ENCODE measurements around the gene C22orf31. TPM values are rescaled to one million over a fixed set of nuclear protein-coding genes. Genes with fewer than 3 reads are reported as not detected.
A peak's percentile ranks its signal among the peaks of the same experiment; 100 is the strongest.

Gene C22orf31
- polyA plus RNA-seq, 2 of the 4 experiments (the other 2 are of a cell fraction): not detected

GRCh38 chr22:29031227-29032011, 30.2 kb downstream of the C22orf31 start:
- H3K27ac ChIP-seq: peak overlapping the region; percentile 97 to 100
- peak overlapping the region; percentile 41 for H3K4me3 ChIP-seq
- peaks cover 63% of the 10 kb centered on the region for H3K4me1 ChIP-seq
- FAIRE-seq: no peak
- 20% methylated on average over 18 of the region's 18 CpGs for WGBS (ENCODE audit: missing lambda C conversion rate)
- DNase-seq (ENCODE audit: low read depth in 1 of 2, low spot score in 1 of 2): peak; percentile 64 to 91
- H3K4me2 ChIP-seq: peak overlapping the region; percentile 96
- H3K9me3 ChIP-seq: no peaks in the 10 kb centered on the region
- TF ChIP-seq CBX2 (IDR thresholded peaks at IDR 0.05; ENCODE audit: borderline replicate concordance, low read depth) (no peak), TFCP2L1 (CRISPR knock-in tag; IDR thresholded peaks at IDR 0.05) (no peak), FOXS1 (CRISPR knock-in tag; IDR thresholded peaks at IDR 0.05) (no peak), CHD4 (IDR thresholded peaks at IDR 0.05; ENCODE audit: borderline replicate concordance) (no peak), ZC3H11A (IDR thresholded peaks at IDR 0.05) (no peak), MAX (IDR thresholded peaks at IDR 0.05) (peak; percentile 68), EHF (CRISPR knock-in tag; IDR thresholded peaks at IDR 0.05) (no peak), FOSL2 (IDR thresholded peaks at IDR 0.05) (peak; percentile 52; the same call in 1 of the 2 replicates), FOSL2 (CRISPR knock-in tag; IDR thresholded peaks at IDR 0.05) (peak; percentile 92), JUNB (IDR thresholded peaks at IDR 0.05) (peak; percentile 69), MAFK (IDR thresholded peaks at IDR 0.05; ENCODE audit: partially characterized antibody) (peak; percentile 78), KDM5A (IDR thresholded peaks at IDR 0.05) (no peak), PHF8 (IDR thresholded peaks at IDR 0.05; ENCODE audit: borderline replicate concordance, low read depth) (no peak), RCOR1 (IDR thresholded peaks at IDR 0.05; ENCODE audit: low read depth, low read length) (no peak), CBX8 (IDR thresholded peaks at IDR 0.05) (no peak), CTCF (IDR thresholded peaks at IDR 0.05) (no peak), PBX3 (IDR thresholded peaks at IDR 0.05) (no peak), BCL3 (IDR thresholded peaks at IDR 0.05) (0 out of 3 replicates have a peak, but pooled peaks have one; percentile 39), RAD21 (conservative IDR thresholded peaks at IDR 0.05 in 1 of 2, IDR thresholded peaks at IDR 0.05 in 1 of 2) (peak in 1 of 2 experiments; percentile 12; a peak in 1 of 5 replicates), NFE2L2 (conservative IDR thresholded peaks at IDR 0.05; ENCODE audit: low read length) (peak; percentile 45; the same call in 1 of the 2 replicates), MAZ (IDR thresholded peaks at IDR 0.05; ENCODE audit: borderline replicate concordance, low read depth, low read length) (no peak), POLR2A (IDR thresholded peaks at IDR 0.05; ENCODE audit: low read length) (no peak), ZNF302 (CRISPR knock-in tag; IDR thresholded peaks at IDR 0.05) (no peak), ZFP36 (IDR thresholded peaks at IDR 0.05; ENCODE audit: borderline replicate concordance, partially characterized antibody) (no peak), EP300 (IDR thresholded peaks at IDR 0.05) (peak in 1 of 2 experiments; percentile 71; a peak in 2 of 5 replicates), E2F6 (IDR thresholded peaks at IDR 0.05; ENCODE audit: borderline replicate concordance, low read depth) (peak; percentile 67; the same call in 1 of the 2 replicates), JUN (IDR thresholded peaks at IDR 0.05) (peak in 1 of 2 experiments; percentile 59; a peak in 4 of 5 replicates), CHD2 (IDR thresholded peaks at IDR 0.05; ENCODE audit: low read length, partially characterized antibody) (no peak), GATA3 (IDR thresholded peaks at IDR 0.05; ENCODE audit: borderline replicate concordance) (peak; percentile 41; the same call in 1 of the 2 replicates), NPAS2 (CRISPR knock-in tag; IDR thresholded peaks at IDR 0.05; ENCODE audit: borderline replicate concordance) (no peak)
- ChIA-PET POLR2A (interaction anchor here (0.6 to 1.6 kb wide), 7 partner anchors 9 to 148 kb away, joined by 3 to 10 read pairs (median 4); partner anchors contain the start of gene ZNRF3), CTCF (interaction anchor here (0.7 to 2.2 kb wide), 9 partner anchors 9 to 176 kb away, joined by 3 to 12 read pairs (median 3); no protein-coding TSS in a partner anchor)
- peak; percentile 87 to 90 for ATAC-seq

Data from A549 (cell line).